Left ventricle myocardium superior (tissue), 1 donor: ENCODE data around the gene DYRK1A. TPM values are rescaled to one million over a fixed set of nuclear protein-coding genes. Genes with fewer than 3 reads are reported as not detected.

Experiments used
- ATAC-seq: fragments of 200-7000 bp; cut with Tn5 transposase; one replicate; pipeline ENCODE4 v1.9.1; 2020; ENCODE audit warnings: mild to moderate bottlenecking, moderate library complexity
- DNase-seq: peaks from one replicate; pipeline ENCODE4 v3.0.0-alpha.2; 2020
- intact Hi-C: fragments of 100-400 bp; cut with micrococcal nuclease; formaldehyde crosslinking; loops from one replicate; pipeline ENCODE4 v1.11.0; 2022
- total RNA-seq: library from RNA; stranded (reverse); fragmentation: NEBNext Ultra II Directional; extraction: Animal tissue kit (Norgen Biotek cat#: 25700); gene quantifications from one replicate; pipeline ENCODE4 v1.2.1, GENCODE V29; 2021
- donor health status: DM: no; HTN: yes; CAD: no; lungs with severe emphysema.

DYRK1A gene
- total RNA-seq, 1 donor from 2014 or later: 67.1 TPM

DNA sequence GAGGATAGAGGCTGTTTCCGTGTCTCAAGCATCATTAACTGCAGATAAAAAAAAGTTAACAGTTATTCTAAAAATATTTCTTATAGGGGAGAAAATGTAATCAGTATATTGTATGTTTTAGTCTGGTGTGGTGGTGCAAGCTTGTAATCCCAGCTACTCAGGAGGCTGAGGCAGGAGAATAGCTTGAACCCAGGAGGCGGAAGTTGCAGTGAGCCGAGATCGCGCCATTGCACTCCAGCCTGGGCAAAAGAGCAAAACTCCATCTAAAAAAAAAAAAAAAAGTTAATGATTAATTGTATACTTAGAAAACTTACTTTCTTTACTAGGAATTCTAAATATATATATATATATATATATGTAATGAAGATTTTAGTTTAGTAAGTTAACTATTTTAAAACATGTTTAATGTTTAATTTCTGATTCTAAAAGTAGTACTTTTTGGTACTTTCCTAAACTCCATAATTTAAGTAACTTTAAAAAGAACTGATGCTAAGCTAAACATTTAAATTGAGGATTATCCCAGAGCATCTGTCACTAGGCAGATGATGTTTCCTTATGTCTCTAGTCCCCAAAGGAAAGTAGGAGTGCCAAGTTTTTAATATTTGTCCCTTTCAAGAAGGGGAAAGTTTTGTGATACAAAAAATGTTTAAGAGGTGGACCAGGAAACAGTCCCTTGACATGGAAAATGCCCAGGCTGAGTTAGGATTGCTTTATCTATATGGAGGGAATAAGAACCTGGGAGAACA, 66.3 kb downstream of the DYRK1A start:
- intact Hi-C loops: loop anchor here (10.0 kb wide), 1 partner anchor 48 kb away; no protein-coding TSS in a partner anchor
- no peak for DNase-seq
- ATAC-seq: no peak

DNA sequence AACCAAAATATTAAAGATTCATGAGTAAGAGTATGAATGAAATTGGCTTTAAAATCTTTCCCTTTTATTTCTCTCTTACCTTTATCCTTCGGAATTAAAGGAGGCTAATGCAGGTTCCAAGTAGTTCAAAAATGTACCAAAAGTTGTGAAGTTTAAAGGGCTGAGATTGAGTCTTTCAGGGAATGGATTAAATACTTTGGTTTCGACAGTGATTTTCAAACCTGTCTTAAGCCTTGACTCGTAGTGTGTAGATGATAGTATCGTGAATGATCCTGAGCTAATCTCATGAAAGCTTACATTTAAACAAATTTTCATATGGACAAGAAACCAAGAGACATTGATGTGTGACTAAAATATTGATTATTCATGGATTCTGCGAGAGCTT, 66.9 kb downstream of the DYRK1A start:
- ATAC-seq: no peak
- intact Hi-C loops: loop anchor here (10.0 kb wide), 1 partner anchor 49 kb away; no protein-coding TSS in a partner anchor
- DNase-seq: no peak

DNA sequence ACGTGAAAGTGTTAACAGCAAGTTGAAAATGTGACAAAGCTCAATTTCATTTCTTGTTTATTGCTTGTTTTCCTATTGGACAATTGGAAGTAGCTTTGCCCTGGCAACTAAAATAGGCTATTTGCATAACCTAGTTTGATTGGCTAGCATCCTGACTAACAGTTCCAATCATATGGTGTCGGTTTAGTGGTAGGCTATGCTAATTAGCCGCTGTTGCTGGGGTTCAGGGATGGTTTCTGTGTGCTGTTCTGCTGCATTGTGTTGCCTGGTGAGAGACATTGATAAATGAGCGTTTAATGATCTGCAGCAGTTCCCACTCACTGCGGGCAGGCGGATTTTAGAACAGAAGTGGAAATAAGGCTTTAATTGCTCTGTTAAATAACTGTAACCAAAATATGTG, 68.5 kb downstream of the DYRK1A start:
- ATAC-seq (peak; percentile 94), DNase-seq (peak; percentile 43)
- intact Hi-C loops: loop anchor here (10.0 kb wide), 1 partner anchor 50 kb away; no protein-coding TSS in a partner anchor

DNA sequence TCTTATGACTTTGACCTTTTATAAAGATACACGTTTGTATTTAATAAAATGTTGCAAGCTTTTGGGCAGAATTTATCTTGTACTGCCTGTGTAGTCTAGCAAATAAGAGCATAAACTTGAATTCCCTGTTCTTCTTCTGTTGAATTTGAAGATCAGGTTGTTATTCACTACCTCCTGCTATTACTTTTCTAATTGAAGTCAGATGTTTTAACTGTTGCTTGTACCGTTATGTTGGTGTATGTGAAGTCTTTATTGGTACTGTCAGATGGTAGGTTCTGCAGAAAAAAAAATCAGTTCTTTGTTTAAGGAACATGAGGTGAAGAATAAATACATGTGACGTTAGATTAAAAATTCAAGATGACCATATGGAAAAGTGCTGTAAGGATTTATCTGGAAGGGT, 69.1 kb downstream of the DYRK1A start:
- DNase-seq (no peak), ATAC-seq (no peak)
- intact Hi-C loops: loop anchor here (10.0 kb wide), 1 partner anchor 51 kb away; no protein-coding TSS in a partner anchor

DNA sequence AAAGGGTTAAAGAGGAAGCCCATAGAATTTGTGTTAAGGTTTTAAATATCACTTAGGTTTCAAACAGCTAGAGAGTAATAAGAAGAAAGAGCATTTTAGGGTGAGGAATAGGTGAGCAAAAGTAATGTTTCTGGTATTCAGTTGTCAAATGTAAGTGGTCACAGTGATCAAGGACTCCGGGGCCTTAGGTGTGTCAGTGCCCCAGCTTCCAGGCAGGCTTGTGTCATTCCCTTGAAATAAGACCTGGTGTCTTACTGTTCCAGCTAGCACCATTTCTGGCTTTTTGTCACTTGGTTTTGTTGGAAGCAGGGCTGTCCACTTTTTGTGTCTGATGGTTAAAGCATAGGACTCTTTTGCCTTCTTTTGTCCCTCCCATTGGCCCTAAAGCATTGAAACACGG, 69.6 kb downstream of the DYRK1A start:
- no peak for DNase-seq
- intact Hi-C loops: loop anchor here (10.0 kb wide), 1 partner anchor 51 kb away; no protein-coding TSS in a partner anchor
- ATAC-seq: peak; percentile 65

DNA sequence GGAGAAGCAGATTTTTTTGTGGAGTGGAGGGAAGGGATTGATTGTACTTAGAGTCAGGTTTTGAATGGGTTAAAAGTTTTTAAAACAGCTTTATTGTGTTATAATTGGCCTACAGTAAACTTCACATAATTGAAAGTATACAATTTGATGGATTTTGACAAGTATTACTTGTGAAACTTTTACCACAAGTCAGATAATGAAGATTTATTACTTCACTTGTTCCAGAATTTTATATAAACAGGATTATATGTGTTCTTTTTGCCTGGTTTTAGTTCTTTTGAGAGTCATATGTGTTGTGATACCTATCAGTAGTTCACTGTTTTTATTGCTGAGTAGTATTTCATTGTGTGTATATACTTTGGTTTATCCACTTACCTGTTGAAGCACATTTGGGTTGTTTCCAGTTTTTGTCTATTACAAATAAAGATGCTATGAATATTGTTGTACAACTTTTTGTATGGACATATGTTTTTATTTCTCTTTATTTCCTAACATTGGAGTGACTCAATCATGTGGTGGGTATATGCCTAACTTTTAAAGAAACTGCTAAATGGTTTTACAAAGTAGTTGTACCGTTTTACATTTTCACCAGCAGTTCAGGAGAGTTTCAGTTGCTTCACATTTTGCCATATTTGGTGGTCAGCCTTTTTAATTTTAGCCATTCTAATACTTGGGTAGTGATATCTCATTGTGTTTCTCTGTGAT, 71.0 kb downstream of the DYRK1A start:
- intact Hi-C loops: loop anchor here (10.0 kb wide), 1 partner anchor 53 kb away; no protein-coding TSS in a partner anchor
- ATAC-seq (no peak), DNase-seq (no peak)

DNA sequence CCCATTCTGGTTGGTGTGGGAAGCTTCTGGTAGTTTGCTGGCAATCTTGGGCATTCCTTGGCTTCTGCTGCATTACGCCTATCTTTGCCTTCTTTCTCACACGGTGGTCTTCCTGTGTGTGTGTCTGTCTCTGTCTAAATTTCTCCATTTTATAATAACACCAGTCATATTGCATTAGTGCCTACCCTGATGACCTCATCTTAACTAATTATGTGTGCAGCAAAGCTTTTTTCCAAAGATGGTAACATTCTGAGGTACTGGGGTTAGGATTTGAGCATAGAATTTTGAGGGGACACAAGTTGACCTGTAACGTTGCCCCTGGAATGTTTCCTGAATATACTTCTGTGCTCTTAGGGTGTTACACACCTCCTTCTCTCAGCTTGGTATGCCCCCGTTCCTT, 77.1 kb downstream of the DYRK1A start:
- DNase-seq: no peak
- ATAC-seq: no peak
- intact Hi-C loops: no loop called here

DNA sequence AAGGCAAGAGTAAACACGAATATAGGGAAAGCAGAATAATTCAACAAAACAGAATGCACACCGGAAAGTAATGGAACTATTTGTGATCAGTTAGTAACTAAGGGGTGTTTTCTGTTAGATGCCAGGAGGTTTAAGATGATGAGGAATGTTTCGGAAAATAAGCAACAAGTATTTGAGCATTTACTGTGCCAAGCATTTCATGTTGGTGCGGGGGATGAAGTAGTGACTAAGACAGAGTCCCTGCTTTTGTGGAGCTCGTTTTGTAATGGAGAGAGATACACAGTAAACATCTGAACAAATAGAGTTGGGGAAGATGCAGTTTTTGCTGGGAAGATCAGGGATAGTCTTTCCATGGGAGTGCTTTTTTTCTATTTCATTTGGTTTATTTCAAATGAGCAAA, 78.7 kb downstream of the DYRK1A start:
- ATAC-seq (no peak), DNase-seq (no peak)
- intact Hi-C loops: no loop called here

DNA sequence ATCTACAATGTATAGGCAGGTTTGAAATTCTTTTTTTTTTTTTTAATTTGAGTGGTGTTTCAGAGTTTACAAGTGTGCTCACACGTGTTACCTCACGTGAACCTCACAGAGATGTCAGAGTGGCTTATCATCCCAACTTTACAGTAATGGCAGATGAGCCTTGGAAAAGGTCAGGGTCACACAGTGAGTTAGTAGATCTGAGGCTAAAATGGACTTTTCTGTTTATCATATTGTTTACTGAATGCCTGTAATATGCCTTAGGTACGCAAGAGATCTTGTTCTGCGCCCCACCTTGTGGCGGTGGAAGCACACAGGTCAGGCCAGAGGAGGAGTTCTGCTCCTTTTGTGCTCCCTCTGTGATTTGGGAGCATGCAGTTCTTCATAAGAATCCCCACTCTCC, 80.0 kb downstream of the DYRK1A start:
- intact Hi-C loops: no loop called here
- ATAC-seq: no peak
- no peak for DNase-seq

DNA sequence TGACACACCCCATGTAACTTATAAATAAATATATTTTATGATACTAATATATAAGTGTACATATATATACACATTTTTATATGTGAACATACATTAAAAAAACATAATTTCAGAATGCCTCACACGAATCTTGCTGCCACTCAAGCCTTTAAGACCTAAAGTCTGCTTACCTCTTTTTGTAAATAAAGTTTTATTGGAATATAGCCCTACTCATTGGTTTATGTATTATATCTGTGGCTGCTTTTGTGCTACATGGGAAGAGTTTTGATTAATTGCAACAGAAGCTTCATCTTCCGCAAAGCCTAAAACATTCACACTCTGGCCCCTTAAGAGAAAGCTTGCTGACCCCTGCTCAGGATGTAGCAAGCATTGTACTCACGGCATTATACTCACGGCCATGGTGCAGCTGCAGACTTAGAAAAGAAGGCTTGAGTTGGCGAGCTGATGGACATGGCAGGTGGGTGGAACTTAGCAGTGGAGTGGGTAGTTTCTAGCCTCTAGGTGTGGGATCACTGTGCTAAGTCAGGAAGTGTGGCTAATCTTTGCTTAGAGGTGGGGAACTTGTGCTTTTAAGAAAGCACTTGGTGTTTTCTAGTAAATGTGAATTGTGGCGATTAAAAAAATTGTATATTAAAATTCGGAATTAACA, 80.8 kb downstream of the DYRK1A start:
- ATAC-seq (no peak), DNase-seq (no peak)
- intact Hi-C loops: no loop called here

DNA sequence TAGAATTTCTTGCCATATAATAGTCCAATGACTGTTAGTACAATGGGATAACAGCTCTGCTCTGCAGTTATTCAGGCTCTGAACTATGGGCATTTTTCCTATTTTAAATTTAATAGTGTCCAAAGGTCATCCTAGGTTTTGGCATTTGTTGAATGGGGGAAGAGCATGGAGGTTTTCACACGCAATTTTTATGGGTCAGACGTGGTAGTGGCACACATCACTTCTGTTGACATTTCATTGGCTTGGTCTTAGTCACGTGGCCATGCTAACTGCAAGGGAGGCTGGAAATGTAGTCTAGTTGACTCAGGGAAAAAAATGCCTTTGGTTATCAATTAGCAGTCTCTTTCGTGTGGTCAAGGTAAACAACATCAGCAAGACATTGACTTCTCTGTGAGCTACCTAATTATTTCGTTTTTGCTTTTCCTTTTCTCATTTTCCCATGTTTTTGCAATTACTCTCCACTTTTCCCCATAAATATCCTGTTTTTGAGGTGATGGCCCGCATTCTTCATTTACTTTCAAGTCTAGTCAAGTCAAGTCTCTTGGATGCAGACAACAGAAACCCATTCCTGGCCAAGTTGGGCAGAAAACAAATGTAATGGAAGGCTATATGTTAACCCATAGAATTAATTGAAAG, 82.8 kb downstream of the DYRK1A start:
- intact Hi-C loops: no loop called here
- DNase-seq: no peak
- ATAC-seq: no peak

DNA sequence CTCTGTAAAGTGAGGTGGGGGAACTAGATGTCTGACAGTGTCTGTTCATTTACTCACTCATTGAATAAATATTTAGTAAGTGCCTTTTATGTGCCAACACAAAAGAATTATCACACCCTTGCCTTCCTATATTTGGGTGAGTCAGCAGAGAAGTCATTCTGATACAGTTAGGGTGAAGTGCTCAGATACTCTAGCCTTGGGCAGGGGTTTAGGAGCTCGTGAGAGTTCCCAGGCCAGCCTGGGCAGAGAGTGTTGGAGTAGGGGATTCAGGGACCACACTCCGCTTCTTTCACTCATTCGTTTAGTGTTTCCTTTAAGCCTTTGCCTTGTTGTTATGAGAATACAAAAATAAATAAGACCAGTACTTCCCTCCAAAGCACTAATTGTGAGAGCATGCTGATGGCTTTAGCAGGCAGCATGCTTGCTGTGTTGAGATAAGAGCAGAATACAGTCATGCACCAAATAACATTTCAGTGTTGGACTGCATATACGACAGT, 83.9 kb downstream of the DYRK1A start:
- ATAC-seq (no peak), DNase-seq (no peak)
- intact Hi-C loops: no loop called here

DNA sequence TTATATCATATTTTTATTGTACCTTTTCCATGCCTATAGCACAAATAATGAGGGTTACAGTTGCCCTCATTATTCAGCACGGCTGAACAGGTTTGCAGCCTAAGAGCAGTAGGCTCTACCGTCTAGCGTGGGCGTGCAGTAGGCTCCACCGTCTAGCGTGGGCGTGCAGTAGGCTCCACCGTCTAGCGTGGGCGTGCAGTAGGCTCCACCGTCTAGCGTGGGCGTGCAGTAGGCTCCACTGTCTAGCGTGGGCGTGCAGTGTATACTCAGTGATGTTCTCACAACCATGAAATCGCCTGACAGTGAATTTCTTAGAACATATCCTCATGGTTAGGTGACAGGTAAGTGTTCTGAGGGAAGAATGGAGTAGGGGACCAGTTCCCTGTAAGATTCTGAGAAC, 84.9 kb downstream of the DYRK1A start:
- intact Hi-C loops: no loop called here
- no peak for DNase-seq
- ATAC-seq: peak; percentile 4

DNA sequence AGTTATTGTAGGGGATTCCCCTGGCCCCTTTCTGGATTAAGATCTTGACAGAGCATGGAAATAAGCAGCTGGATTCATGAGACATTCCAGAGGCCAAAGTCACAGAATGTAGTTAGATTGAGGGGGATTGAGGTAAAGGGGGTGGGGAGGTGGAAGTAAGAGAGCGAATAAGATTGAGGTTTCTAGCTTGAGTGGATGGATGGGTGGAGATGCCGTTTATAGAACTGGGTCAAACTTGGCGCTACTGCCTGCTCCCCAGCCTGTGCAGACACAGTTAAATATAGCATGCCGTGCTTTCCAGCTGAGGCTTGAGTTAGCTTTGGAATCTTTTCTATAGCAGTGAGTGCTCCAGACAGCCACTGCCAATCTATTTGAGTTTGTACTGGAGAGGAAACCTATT, 85.7 kb downstream of the DYRK1A start:
- ATAC-seq: peak; percentile 87
- peak; percentile 49 for DNase-seq
- intact Hi-C loops: no loop called here

DNA sequence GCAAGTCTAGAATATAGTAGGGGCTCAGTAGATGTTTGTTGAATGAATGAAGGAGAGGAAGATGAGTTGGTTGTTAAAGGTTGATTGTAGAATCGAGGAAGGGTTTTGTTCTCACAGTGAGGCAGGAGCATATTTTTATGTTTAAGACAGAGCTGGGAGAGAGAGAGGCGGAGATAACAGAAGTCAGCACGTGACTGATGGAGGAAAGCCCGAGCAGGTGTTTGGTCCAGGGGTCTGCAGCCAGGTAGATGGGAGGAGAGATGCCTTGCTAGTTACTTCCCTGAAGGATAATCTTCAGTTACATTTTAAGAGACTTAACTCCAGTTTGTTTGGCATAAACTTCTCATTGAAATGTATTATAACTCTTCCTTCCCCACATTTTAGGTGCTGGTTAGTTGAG, 86.8 kb downstream of the DYRK1A start:
- ATAC-seq: no peak
- DNase-seq: no peak
- intact Hi-C loops: no loop called here

DNA sequence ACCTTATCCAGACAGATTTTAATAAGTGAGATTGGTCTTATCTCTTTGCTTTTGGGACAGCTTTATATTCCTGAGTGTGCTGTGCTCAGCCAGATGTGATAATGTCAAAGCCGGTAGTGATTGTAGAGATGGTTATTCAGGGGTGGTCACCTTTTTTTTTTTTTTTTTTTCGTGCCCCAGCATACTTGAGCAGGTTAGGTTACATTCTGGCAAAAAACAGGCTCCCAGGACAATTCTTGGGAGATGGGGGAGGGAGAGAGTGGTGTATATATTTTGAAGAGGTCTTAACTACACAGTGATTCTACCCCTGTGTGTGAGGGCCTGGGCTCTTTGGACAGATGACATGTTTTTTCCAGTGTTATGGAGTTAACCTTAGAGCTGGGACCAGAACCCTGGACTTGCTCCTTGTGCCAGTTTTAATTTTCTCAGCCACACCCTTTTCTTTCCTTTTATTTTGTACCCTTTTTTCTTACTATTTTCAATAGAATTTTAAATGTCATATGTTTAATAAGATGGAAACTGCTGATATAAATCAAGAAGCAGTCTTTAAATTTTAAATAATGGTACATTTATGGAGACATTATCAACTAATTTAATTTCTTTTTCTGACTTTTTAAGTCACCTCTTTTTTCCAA, 88.4 kb downstream of the DYRK1A start:
- ATAC-seq (no peak), DNase-seq (no peak)

DNA sequence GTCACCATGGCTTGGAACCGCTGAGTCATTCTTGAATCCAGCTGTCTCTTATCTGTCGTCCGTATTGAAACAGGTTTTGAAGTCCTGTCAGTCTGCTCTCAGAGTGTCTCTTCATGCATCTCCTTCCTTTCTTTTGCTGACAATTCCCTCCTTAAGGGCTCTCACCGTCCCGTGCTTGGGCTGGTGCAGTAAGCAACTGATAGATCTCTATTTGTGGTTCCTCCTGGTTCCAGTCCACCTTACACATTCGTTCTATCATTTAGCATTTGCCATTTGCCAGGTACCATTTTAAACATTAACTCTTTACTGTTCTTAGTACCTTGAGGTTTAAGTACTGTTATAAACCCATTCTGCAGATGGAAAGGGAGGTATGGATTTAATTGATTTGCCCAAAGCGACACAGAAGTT, 88.9 kb downstream of the DYRK1A start:
- ATAC-seq (peak; percentile 5), DNase-seq (no peak)
- intact Hi-C loops: no loop called here

More for the DNA sequence above, 88.4 kb downstream of the DYRK1A start:
- intact Hi-C loops: no loop called here

DNA sequence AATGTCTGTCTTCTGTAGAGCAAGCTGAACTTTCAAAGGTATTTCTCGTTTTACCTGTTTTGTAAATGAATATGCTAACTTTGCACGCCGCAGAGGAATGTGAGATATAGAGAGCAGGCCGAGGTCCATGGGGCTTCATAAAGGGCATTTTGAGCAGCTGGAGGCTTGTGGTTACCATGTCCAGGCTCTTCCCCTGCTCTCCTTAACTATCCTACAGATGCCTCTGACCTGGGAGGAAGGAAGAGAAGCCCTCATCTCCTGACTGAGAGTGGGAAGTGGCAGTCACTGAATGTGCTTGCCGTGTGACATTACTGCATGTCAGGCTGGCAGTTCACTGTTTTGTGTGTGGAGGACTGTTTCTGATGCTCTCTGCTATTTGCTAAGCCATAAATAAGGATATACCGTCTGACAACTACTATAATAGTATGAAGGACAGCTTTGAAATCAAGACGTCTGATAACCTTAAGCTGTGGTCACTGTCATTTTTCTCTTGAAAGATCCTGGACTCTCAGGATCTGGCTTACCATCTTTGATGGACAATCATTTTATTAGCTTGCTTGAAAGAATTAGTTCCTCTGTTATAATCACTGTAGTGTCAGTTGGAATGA, 92.2 kb downstream of the DYRK1A start:
- intact Hi-C loops: no loop called here
- peak; percentile 16 for ATAC-seq
- no peak for DNase-seq

DNA sequence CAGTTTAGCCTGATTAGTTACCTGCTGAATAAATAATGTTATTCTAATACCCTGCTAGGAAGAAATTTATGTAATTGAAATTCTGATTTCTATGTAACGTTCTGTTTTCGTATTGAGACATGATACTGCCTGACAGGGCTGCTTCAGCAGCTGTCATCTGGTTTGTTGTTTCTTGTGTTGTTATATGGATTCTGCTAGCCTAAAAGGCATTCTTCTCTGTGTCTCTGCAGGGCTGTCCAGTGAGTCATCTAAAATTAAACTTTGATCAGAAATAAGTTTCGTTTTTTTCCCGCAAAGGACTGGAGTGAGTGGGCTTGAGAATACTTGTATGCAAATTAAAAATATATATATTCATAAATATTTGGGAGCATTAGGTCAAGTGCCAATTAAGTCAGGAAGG, 93.0 kb downstream of the DYRK1A start:
- ATAC-seq: no peak
- intact Hi-C loops: no loop called here
- no peak for DNase-seq
